Measurements from ENCODE around the gene EPS8L2.

The EPS8L2 gene

DNA sequence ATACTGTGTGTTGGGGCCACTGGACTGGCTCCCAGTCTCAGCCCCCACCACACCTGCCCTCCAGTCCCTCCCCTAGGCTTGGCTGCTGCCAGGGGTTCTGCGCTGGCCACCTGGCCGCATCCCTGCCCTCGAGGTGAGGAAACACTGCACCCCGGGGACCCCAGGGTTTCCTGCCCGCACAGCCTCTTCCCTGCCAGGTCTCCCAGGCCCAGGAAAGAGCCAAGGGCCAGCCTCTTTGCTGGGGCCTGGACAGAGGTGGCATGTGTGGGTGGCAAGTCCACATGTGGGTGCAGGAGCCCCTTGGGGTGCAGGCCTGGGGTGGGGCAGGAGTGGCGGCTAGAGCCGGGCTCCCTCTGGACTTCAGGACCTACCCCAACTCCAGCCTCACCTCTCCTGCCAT is 2.5 kb downstream of the EPS8L2 start:
- Histone ChIP-seq H2AFZ (ENCODE audit: low read length) (no peak overlapping the region), H3K79me2 (ENCODE audit: insufficient read depth, low read length) (no peaks in the 10 kb centered on the region), H3K9me2 (replicated peaks; ENCODE audit: low read depth, low read length) (no peaks in the 10 kb centered on the region), H3K4me2 (ENCODE audit: low read depth, low read length, poor library complexity, severe bottlenecking) (no peak overlapping the region), H4K20me1 (ENCODE audit: insufficient read depth, low read length, poor library complexity, severe bottlenecking) (no peaks in the 10 kb centered on the region), H3K27me3 (ENCODE audit: insufficient read depth, low read length, poor library complexity, severe bottlenecking) (no peaks in the 10 kb centered on the region), H3K4me1 (ENCODE audit: insufficient read depth, low read length, poor library complexity, severe bottlenecking) (peaks cover 18% of the 10 kb centered on the region), H3K9me3 (ENCODE audit: insufficient read depth, low read depth, low read length) (no peaks in the 10 kb centered on the region), H3K36me3 (ENCODE audit: insufficient read depth, low read length) (no peaks in the 10 kb centered on the region), H3K9ac (ENCODE audit: low read depth, low read length, poor library complexity, severe bottlenecking) (no peak overlapping the region), H3K4me3 (ENCODE audit: low read length, poor library complexity, severe bottlenecking) (no peak overlapping the region), H3F3A (ENCODE audit: low read depth) (no peaks in the 10 kb centered on the region)
- no peak for TF ChIP-seq CTCF (conservative IDR thresholded peaks at IDR 0.05; ENCODE audit: low read length)
- TF ChIP-seq EZH2phosphoT487 (IDR thresholded peaks at IDR 0.05; ENCODE audit: borderline replicate concordance), result no peak

GRCh38 chr11:709109-709997 is 3.3 kb downstream of the EPS8L2 start:
- Histone ChIP-seq H4K20me1 (ENCODE audit: insufficient read depth, low read length, poor library complexity, severe bottlenecking) (no peaks in the 10 kb centered on the region), H3K9ac (ENCODE audit: low read depth, low read length, poor library complexity, severe bottlenecking) (no peak overlapping the region), H3K4me3 (ENCODE audit: low read length, poor library complexity, severe bottlenecking) (no peak overlapping the region), H3K9me3 (ENCODE audit: insufficient read depth, low read depth, low read length) (no peaks in the 10 kb centered on the region), H3K36me3 (ENCODE audit: insufficient read depth, low read length) (no peaks in the 10 kb centered on the region), H3K4me1 (ENCODE audit: insufficient read depth, low read length, poor library complexity, severe bottlenecking) (peaks cover 16% of the 10 kb centered on the region), H3K27me3 (ENCODE audit: insufficient read depth, low read length, poor library complexity, severe bottlenecking) (no peaks in the 10 kb centered on the region), H3K9me2 (replicated peaks; ENCODE audit: low read depth, low read length) (no peaks in the 10 kb centered on the region), H3K79me2 (ENCODE audit: insufficient read depth, low read length) (no peaks in the 10 kb centered on the region), H2AFZ (ENCODE audit: low read length) (no peak overlapping the region), H3K4me2 (ENCODE audit: low read depth, low read length, poor library complexity, severe bottlenecking) (no peak overlapping the region), H3F3A (ENCODE audit: low read depth) (no peaks in the 10 kb centered on the region)
- TF ChIP-seq CTCF (conservative IDR thresholded peaks at IDR 0.05; ENCODE audit: low read length) (no peak), EZH2phosphoT487 (IDR thresholded peaks at IDR 0.05; ENCODE audit: borderline replicate concordance) (no peak)

GRCh38 chr11:714436-714835 is 8.4 kb downstream of the EPS8L2 start:
- no peaks in the 10 kb centered on the region for H3F3A ChIP-seq (ENCODE audit: low read depth)
- no peaks in the 10 kb centered on the region for H3K9me3 ChIP-seq (ENCODE audit: insufficient read depth, low read depth, low read length)
- TF ChIP-seq EZH2phosphoT487 (IDR thresholded peaks at IDR 0.05; ENCODE audit: borderline replicate concordance) (no peak), CTCF (conservative IDR thresholded peaks at IDR 0.05; ENCODE audit: low read length) (no peak)
- H3K4me1 ChIP-seq (ENCODE audit: insufficient read depth, low read length, poor library complexity, severe bottlenecking), result no peaks in the 10 kb centered on the region
- H3K4me3 ChIP-seq (ENCODE audit: low read length, poor library complexity, severe bottlenecking), result no peak overlapping the region
- H4K20me1 ChIP-seq (ENCODE audit: insufficient read depth, low read length, poor library complexity, severe bottlenecking), result no peaks in the 10 kb centered on the region
- H3K9ac ChIP-seq (ENCODE audit: low read depth, low read length, poor library complexity, severe bottlenecking), result no peak overlapping the region
- no peak overlapping the region for H3K4me2 ChIP-seq (ENCODE audit: low read depth, low read length, poor library complexity, severe bottlenecking)
- no peaks in the 10 kb centered on the region for H3K36me3 ChIP-seq (ENCODE audit: insufficient read depth, low read length)
- no peaks in the 10 kb centered on the region for H3K27me3 ChIP-seq (ENCODE audit: insufficient read depth, low read length, poor library complexity, severe bottlenecking)
- no peak overlapping the region for H2AFZ ChIP-seq (ENCODE audit: low read length)
- no peaks in the 10 kb centered on the region for H3K9me2 ChIP-seq (replicated peaks; ENCODE audit: low read depth, low read length)
- no peaks in the 10 kb centered on the region for H3K79me2 ChIP-seq (ENCODE audit: insufficient read depth, low read length)
